Measurements from ENCODE around the gene THADA. TPM values are rescaled to one million over a fixed set of nuclear protein-coding genes. Genes with fewer than 3 reads are reported as not detected.

The THADA gene
- total and polyA plus RNA-seq, 12 donors: 7.5 to 18.0 (median 15.2) TPM

GRCh38 chr2:43307046-43307445 lies 288.8 kb downstream of the THADA start:
- Histone ChIP-seq H3K4me3 (no peak overlapping the region), H3K4me1 (peaks cover 14 to 70% (median 49%) of the 10 kb centered on the region in 9 donors), H3K36me3 (no peaks in the 10 kb centered on the region), H3K27me3 (no peaks in the 10 kb centered on the region), H3K9me3 (no peaks in the 10 kb centered on the region), H3K27ac (peak overlapping the region in 4 of 10 donors; percentile 37 to 91 (median 87))
- ATAC-seq (no peak), DNase-seq (no peak)
- intact Hi-C loops (cut with DNase I): no loop called here
- 33 to 36% methylated on average over 2 of the region's 2 CpGs for WGBS, 2 donors
- TF ChIP-seq, protein P1, sequence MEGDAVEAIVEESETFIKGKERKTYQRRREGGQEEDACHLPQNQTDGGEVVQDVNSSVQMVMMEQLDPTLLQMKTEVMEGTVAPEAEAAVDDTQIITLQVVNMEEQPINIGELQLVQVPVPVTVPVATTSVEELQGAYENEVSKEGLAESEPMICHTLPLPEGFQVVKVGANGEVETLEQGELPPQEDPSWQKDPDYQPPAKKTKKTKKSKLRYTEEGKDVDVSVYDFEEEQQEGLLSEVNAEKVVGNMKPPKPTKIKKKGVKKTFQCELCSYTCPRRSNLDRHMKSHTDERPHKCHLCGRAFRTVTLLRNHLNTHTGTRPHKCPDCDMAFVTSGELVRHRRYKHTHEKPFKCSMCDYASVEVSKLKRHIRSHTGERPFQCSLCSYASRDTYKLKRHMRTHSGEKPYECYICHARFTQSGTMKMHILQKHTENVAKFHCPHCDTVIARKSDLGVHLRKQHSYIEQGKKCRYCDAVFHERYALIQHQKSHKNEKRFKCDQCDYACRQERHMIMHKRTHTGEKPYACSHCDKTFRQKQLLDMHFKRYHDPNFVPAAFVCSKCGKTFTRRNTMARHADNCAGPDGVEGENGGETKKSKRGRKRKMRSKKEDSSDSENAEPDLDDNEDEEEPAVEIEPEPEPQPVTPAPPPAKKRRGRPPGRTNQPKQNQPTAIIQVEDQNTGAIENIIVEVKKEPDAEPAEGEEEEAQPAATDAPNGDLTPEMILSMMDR (IDR thresholded peaks at IDR 0.05): no peak

- peaks cover 14 to 70% (median 49%) of the 10 kb centered on the region in 9 donors for H3K4me1 ChIP-seq
- intact Hi-C loops (cut with DNase I): no loop called here
Measured at GRCh38 chr2:43306197-43306596, 289.6 kb downstream of the THADA start.

DNA sequence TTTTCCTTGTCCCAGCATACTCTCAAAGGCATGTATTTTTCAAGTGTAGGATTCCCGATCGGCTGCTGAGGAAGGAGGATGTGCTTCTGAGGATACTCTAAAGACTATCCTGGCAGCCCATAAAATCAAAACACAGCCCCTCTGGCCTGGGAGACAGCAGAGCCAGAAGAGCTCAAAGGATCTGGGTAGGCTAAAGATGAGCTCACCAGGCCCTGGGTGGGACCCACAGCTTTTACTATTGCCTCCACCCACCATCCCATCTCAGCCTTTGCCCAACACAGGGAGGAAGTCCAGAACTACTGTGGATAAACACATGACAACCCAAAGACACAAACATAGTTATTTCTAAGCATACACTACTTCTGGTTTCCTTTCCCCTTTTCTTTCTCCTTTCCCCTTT lies 290.3 kb downstream of the THADA start:
- 41 to 61% methylated on average over 2 of the region's 2 CpGs for WGBS, 2 donors
- Histone ChIP-seq H3K27me3 (no peaks in the 10 kb centered on the region), H3K4me3 (no peak overlapping the region), H3K36me3 (no peaks in the 10 kb centered on the region), H3K9me3 (no peaks in the 10 kb centered on the region), H3K4me1 (peaks cover 14 to 71% (median 51%) of the 10 kb centered on the region in 9 donors), H3K27ac (peak overlapping the region; percentile 33 to 91 (median 80))
- TF ChIP-seq, protein P1 (IDR thresholded peaks at IDR 0.05): no peak
- DNase-seq (peak; percentile 32 to 54), ATAC-seq (peak; percentile 67 to 91 (median 80))
- intact Hi-C loops (cut with DNase I): no loop called here

More at GRCh38 chr2:43306197-43306596, 289.6 kb downstream of the THADA start:
- H3K27ac ChIP-seq: peak overlapping the region in 9 of 10 donors; percentile 40 to 91 (median 82)
- H3K27me3 ChIP-seq: no peaks in the 10 kb centered on the region
- DNase-seq (no peak), ATAC-seq (no peak)
- TF ChIP-seq, protein P1 (IDR thresholded peaks at IDR 0.05): no peak
- no peaks in the 10 kb centered on the region for H3K36me3 ChIP-seq
- H3K4me3 ChIP-seq: no peak overlapping the region
- 99 to 100% methylated on average over 5 of the region's 5 CpGs for WGBS, 2 donors
- no peaks in the 10 kb centered on the region for H3K9me3 ChIP-seq

DNA sequence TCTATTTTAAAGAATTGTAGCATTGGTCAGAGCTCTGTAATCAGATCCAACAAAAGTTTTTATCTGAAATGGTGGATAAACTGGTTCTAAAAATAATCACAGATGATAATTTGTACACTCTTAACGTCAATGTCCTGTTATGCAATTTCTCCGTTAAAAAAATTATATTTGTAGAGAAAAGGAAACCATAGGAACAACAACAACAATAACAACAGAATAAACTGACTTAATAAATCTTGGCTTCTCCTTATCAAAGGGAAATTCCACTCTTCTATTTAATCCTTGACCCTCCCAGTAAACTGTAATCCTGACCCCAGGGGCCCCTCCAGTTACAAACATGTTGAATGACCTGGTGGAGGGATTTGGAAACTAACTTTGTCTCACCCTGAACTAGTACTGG lies 290.8 kb downstream of the THADA start:
- TF ChIP-seq, protein P1 (IDR thresholded peaks at IDR 0.05): no peak
- peak; percentile 65 to 87 (median 76) for ATAC-seq
- no peak overlapping the region for H3K4me3 ChIP-seq
- H3K27me3 ChIP-seq: no peaks in the 10 kb centered on the region
- intact Hi-C loops (cut with DNase I): no loop called here
- H3K36me3 ChIP-seq: no peaks in the 10 kb centered on the region
- no peaks in the 10 kb centered on the region for H3K9me3 ChIP-seq
- H3K27ac ChIP-seq: peak overlapping the region; percentile 33 to 91 (median 80)
- H3K4me1 ChIP-seq: peaks cover 14 to 72% (median 52%) of the 10 kb centered on the region in 9 donors
- DNase-seq: peak in 1 of 2 donors; percentile 48
- 0 to 2% methylated on average over 2 of the region's 2 CpGs for WGBS, 2 donors

Data from heart right ventricle (tissue), 16 donors.